Measurements from ENCODE around the gene PSMD1.

The PSMD1 gene

DNA sequence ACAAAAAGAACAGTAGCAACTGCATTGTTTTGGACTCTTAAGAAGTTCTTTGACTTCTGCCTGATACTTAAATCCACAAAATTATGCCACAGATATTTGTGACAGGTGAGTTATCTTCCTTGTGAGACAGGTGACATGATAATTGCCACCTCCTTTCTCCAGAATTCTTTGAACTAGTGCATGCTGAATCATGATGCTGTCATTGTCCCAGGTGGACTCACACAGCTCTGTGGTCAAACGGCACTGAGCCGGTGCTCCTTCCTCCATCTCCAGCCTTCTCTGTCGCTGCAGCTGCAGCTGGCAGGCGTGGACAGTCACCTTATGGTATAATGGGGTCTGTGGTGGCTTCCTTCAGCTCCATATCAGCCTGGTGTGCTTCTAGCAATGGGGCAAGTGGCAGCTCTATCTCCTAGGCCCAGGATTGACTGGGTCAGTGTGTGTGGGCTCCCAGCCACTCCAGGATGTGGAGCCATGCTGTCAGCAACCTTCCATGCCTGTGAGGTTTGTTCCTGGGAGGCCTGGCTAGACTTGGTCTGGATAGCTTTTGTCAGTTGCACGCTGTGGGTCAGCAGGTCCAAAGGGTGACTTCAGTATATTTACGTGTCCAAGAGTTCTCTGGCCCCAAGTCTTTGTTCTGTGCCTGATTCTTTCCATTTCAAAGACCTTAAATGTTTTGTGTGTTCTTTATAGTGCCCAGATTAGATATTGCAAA is 157.4 kb downstream of the PSMD1 start:
- no peak for DNase-seq

DNA sequence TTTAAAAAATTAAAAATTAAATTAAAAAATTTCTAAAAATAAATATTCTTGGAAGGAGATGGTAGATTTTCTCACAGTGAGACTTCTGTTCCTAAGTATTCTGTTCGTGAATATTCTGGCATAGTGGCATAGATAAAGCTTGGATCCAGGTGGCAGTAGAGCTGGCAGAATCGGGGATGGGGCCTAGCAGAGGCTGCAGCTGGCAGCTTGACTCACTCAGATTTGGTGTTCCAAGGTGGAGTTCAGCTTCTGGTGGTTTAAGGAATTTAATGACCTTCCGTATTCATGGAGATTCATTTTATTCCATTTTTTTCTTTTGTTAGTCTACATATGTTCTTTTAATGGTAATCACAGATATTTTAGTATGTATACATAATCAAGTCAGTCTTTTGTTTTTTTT is 161.7 kb downstream of the PSMD1 start:
- no peak for DNase-seq

DNA sequence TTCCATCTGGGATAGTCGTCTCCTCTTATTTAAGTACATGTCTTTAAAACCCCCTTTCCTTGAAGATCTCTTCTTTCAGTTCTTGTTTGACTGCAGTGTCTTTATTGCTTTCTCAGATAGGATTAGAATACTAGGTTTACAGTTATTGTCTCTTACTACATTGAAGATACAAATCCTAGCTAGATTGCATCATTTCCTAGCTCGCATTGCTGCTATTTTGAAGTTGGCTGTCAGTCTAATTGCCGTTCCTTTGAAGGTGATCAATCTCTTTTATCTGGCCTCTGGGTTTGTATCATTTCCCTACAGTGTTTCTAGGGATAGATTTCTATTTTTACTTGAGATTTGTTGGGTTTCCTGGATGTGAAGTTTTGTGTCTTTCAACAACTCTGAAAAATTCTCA is 162.6 kb downstream of the PSMD1 start:
- no peak for DNase-seq

DNA sequence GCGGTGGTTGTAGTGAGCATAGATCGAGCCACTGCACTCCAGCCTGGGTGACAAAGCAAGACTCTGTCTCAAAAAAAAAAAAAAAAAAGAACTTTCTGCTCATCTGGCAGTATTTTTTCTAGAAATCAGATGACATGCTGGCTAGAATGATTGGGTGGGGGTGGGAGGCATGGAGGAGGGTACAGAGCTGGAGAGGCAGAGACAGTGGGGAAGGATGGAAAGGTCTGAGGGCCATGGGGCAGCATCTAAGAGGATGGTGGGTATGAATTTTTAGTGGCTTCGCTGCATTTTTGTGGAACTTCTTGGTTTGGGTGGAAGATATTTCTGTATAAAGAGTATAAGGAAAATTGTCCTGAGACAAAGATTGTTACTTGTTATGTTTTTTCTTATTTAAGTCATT is 165.1 kb downstream of the PSMD1 start:
- no peak for DNase-seq
